ENCODE results near the gene ZNF438. TPM values are rescaled to one million over a fixed set of nuclear protein-coding genes. Genes with fewer than 3 reads are reported as not detected.

Gene ZNF438
- polyA plus RNA-seq, 3 donors, result 8.9 to 10.2 (median 10.1) TPM

DNA sequence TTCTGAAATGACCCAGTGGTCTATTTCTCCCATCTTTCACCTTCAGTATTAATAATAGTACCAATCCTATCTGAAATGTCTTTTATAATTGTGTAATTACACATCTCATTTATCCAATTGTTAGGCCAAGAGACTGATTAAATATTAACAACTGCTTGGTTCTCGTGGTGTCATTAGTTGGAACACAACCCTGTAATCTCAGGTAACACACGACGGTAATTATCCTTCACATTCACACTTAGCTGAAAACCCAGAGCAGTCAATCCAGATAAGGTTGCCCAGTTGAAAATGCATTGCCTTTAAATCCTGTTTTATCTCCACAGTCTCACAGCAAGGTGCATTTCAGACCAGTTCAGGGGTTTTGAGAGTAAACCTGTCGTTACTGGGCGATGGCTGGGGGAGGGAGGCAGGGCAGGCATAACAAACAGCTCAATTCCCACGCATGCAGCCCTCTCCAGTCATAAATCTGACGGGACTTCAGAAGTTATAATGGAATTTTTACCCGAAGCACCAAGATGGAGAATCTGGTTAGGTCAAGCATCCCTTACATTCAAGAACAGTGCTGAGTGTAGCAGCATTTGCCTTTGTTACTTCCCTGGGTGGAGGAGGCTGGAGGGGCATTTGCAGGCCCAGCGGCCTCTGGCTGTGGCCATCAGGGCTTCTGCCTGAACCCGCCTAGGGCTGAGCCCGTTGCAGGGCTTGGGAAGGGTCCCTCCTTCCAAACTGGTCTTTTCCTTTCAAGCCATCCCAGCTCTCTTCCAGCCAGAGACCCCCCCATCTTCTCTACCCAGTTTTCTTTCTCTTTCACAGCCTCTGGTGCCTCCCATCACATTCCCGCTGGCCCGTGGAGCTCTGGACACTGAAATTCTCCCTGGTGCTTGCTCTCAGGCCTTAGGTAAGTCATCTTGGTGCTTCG, 201.1 kb downstream of the ZNF438 start:
- no peak for DNase-seq (ENCODE audit: low read depth in 3 of 3, low spot score in 2 of 3)

GRCh38 chr10:30829901-30830300, 201.8 kb downstream of the ZNF438 start:
- no peak for DNase-seq (ENCODE audit: low read depth in 3 of 3, low spot score in 2 of 3)

- no peak for DNase-seq (ENCODE audit: low read depth in 3 of 3, low spot score in 2 of 3)
Observed at GRCh38 chr10:30828680-30829079, 203.0 kb downstream of the ZNF438 start.

DNA sequence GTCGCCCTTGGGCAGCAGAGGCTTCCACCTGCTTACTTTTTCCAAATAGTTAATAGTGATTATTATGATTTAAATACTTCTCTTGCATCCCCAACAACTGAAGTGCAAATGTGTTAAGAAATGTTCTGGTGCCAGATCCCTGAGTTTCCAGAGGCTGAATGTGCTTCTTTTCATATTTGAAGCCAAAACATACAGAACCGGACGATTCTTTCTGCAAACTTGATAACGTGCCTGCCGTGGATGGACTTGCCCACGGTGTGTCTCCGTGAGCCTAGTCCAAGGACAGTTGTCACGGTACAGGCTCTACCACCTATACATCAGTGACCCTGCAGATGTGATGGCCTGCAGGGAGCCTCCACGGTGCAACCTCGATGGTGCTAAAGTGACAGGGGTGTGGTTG, 203.5 kb downstream of the ZNF438 start:
- DNase-seq (ENCODE audit: low read depth in 3 of 3, low spot score in 2 of 3), result no peak

- no peak for DNase-seq (ENCODE audit: low read depth in 3 of 3, low spot score in 2 of 3)
Observed at GRCh38 chr10:30827531-30828120, 204.0 kb downstream of the ZNF438 start.

- no peak for DNase-seq (ENCODE audit: low read depth in 3 of 3, low spot score in 2 of 3)
Observed at GRCh38 chr10:30826679-30827078, 205.0 kb downstream of the ZNF438 start.

GRCh38 chr10:30825495-30825894, 206.2 kb downstream of the ZNF438 start:
- DNase-seq (ENCODE audit: low read depth in 3 of 3, low spot score in 2 of 3), result no peak

GRCh38 chr10:30825022-30825421, 206.6 kb downstream of the ZNF438 start:
- DNase-seq (ENCODE audit: low read depth in 3 of 3, low spot score in 2 of 3), result no peak

GRCh38 chr10:30823651-30824050, 208.0 kb downstream of the ZNF438 start:
- no peak for DNase-seq (ENCODE audit: low read depth in 3 of 3, low spot score in 2 of 3)

- DNase-seq (ENCODE audit: low read depth in 3 of 3, low spot score in 2 of 3), result no peak
Observed at GRCh38 chr10:30822693-30823465, 208.8 kb downstream of the ZNF438 start.

GRCh38 chr10:30821994-30822692, 209.5 kb downstream of the ZNF438 start:
- no peak for DNase-seq (ENCODE audit: low read depth in 3 of 3, low spot score in 2 of 3)

DNA sequence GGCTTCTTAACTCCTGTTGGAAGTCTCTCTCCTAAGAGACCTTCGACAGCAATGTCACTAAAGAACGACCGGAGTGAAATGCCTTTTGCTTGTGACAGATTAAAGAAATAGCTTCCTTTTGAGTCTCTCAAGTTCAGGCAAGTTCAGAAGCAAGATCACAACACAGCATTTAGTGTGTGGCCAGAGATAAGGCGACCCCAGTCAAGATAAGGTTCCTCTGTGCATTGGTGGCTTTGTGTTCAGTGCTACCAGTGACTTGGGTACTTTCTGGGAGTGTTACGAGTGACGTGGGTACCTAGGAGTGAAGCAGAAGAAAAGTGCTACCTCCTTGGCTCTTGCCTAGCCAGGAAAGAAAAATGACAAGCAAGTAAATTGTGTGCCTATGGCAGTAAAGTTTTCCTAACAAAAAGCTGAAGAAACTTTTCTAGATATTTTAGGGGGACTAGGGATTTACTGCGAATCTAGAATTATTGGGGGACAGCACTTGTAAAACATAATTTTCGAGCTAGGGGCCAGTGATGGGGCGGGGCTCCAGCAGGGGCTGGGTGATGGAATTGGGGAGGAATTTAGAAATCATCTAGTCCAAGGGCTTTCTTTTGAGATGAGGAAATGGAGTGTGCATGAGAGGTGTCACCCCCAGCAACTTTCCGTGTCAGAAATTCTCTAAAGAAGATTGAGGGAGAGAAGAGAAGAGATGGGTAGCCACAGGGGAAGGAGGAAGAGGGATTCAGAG, 210.2 kb downstream of the ZNF438 start:
- DNase-seq (ENCODE audit: low read depth in 3 of 3, low spot score in 2 of 3), result no peak

GRCh38 chr10:30820261-30820991, 211.2 kb downstream of the ZNF438 start:
- no peak for DNase-seq (ENCODE audit: low read depth in 3 of 3, low spot score in 2 of 3)

DNA sequence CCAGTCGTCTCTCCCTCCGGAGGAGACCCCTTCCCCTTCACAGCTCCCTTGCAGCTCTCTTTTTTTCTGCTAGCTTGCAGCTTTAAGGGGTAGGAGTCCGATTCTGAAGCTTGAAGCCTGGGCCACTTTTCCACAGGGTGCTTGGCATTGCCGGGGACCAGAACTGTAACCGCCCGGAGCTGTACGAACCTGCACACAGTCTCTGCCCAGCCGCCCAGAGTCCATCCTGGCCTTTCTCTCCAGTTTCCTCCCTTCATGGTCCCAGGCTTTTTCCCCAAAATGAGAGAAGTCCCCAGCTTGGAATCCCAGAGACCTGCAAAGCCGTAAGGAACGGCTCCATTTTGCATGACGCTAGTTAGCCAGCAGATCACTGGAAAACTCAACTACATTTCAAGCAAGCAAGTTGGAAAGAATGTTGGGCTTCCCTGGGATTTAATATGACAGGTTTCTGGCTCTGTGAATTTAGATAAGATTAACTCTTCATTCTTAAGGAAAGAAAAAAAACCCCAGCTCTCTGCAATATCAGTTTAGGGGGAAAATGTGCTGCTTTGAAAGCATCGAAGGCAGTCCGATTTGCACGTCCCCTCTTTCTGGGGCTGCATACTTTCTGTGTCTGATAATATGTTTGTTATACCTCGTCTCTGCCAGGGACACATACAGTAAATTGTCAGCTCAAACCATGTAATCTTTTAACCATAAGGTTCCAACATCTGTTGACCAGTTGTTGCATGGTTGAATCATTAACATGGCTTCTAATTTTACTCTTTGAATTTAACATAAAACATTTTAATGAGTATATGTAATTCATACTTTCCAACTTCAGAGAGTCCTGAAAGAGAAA, 212.1 kb downstream of the ZNF438 start:
- no peak for DNase-seq (ENCODE audit: low read depth in 3 of 3, low spot score in 2 of 3)

DNA sequence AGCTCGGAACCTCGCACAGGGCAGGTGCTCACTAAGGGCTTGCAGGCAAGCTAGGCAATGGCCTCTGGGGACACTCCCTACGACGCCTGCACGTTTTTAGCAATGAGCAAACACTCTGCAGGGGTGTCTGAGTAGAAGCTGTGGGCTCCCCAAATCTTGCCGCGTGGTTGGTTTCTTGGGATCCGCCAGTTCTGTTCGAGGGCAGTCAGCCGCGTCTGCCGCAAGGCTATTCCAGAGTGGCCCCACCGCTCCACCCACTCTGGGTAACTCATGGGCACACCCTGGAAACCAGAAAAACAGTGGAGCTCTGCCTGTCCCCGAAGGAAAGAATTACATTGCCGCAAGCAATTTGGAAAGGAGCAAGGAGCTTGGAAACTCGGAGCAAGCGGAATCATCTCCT, 212.8 kb downstream of the ZNF438 start:
- no peak for DNase-seq (ENCODE audit: low read depth in 3 of 3, low spot score in 2 of 3)

GRCh38 chr10:30818010-30818660, 213.5 kb downstream of the ZNF438 start:
- DNase-seq (ENCODE audit: low read depth in 3 of 3, low spot score in 2 of 3), result no peak

GRCh38 chr10:30817541-30817940, 214.1 kb downstream of the ZNF438 start:
- DNase-seq (ENCODE audit: low read depth in 3 of 3, low spot score in 2 of 3), result no peak

GRCh38 chr10:30816820-30817171, 214.9 kb downstream of the ZNF438 start:
- DNase-seq (ENCODE audit: low read depth in 3 of 3, low spot score in 2 of 3), result no peak

Measured in right renal cortex interstitium (tissue), 3 donors.